GM23338 (cell line): ENCODE data around the gene MEPE. TPM values are rescaled to one million over a fixed set of nuclear protein-coding genes. Genes with fewer than 3 reads are reported as not detected.

Source experiments
- ATAC-seq: fragments of 200-7000 bp; cut with Tn5 transposase; 3 replicates; pipeline ENCODE4 v1.9.1; 2020
- DNase-seq: peaks from one replicate; pipeline ENCODE4 v3.0.0-alpha.2; 2015; ENCODE audit warnings: low spot score
- H2AFZ ChIP-seq: fragments of 200-600 bp; sonication (generic); 2 replicates; pipeline ENCODE4 v1.8.0; 2016; ENCODE audit warnings: antibody characterized with exemption, mild to moderate bottlenecking, moderate library complexity
- H3F3A ChIP-seq: fragments of 200-600 bp; sonication (generic); replicated peaks from 2 replicates; pipeline ENCODE4 v1.8.0; 2017; ENCODE audit warnings: antibody characterized with exemption, mixed run types, low read depth
- H3K27ac ChIP-seq: fragments of 200-600 bp; sonication (generic); 2 replicates; pipeline ENCODE4 v1.6.1; 2016; ENCODE audit warnings: low read depth
- H3K27me3 ChIP-seq: fragments of 200-600 bp; sonication (generic); 2 replicates; pipeline ENCODE4 v1.8.0; 2016; ENCODE audit warnings: mild to moderate bottlenecking, mixed run types, moderate library complexity; ENCODE audit not compliant: insufficient read depth
- H3K36me3 ChIP-seq: fragments of 200-600 bp; sonication (generic); 2 replicates; pipeline ENCODE4 v1.8.0; 2016; ENCODE audit warnings: mild to moderate bottlenecking; ENCODE audit not compliant: insufficient read depth
- H3K4me1 ChIP-seq: fragments of 200-600 bp; sonication (generic); 2 replicates; pipeline ENCODE4 v1.8.0; 2016; ENCODE audit warnings: mild to moderate bottlenecking, moderate library complexity; ENCODE audit not compliant: insufficient read depth
- H3K4me2 ChIP-seq: fragments of 200-600 bp; sonication (generic); 2 replicates; pipeline ENCODE4 v1.7.1; 2017; ENCODE audit warnings: mixed run types
- H3K4me3 ChIP-seq: fragments of 200-600 bp; sonication (generic); 2 replicates; pipeline ENCODE4 v1.6.1; 2016; ENCODE audit warnings: mixed run types
- H3K79me2 ChIP-seq: fragments of 200-600 bp; sonication (generic); replicated peaks from 2 replicates; pipeline ENCODE4 v1.8.0; 2017; ENCODE audit warnings: mild to moderate bottlenecking; ENCODE audit not compliant: insufficient read depth
- H3K9me2 ChIP-seq: fragments of 200-600 bp; sonication (generic); 2 replicates; pipeline ENCODE4 v1.8.0; 2017; ENCODE audit not compliant: insufficient read depth
- H4K20me1 ChIP-seq: fragments of 200-600 bp; sonication (generic); replicated peaks from 2 replicates; pipeline ENCODE4 v1.8.0; 2017; ENCODE audit warnings: mild to moderate bottlenecking; ENCODE audit not compliant: insufficient read depth
- H3K27ac Mint-ChIP-seq: 2 replicates; pipeline ENCODE4 v1.8.0; 2020; ENCODE audit warnings: inconsistent platforms, mild to moderate bottlenecking, moderate library complexity, mixed read lengths
- H3K27me3 Mint-ChIP-seq: 3 replicates; pipeline ENCODE4 v1.8.0; 2022; ENCODE audit warnings: low read depth, mild to moderate bottlenecking, moderate library complexity, mixed read lengths, inconsistent platforms; ENCODE audit not compliant: insufficient read depth, poor library complexity
- H3K36me3 Mint-ChIP-seq: 3 replicates; pipeline ENCODE4 v1.8.0; 2021; ENCODE audit warnings: low read depth, mild to moderate bottlenecking, inconsistent platforms, moderate library complexity, mixed read lengths
- H3K4me1 Mint-ChIP-seq: 3 replicates; pipeline ENCODE4 v1.8.0; 2020; ENCODE audit warnings: mild to moderate bottlenecking, inconsistent platforms, mixed read lengths
- H3K4me3 Mint-ChIP-seq: 3 replicates; pipeline ENCODE4 v1.8.0; 2021; ENCODE audit warnings: moderate library complexity, mild to moderate bottlenecking, inconsistent platforms, mixed read lengths
- H3K9me3 Mint-ChIP-seq: 3 replicates; pipeline ENCODE4 v1.8.0; 2020; ENCODE audit warnings: moderate library complexity, mild to moderate bottlenecking, inconsistent platforms, mixed read lengths
- EZH2 ChIP-seq: fragments of 200-600 bp; sonication (generic); IDR thresholded peaks from one replicate; pipeline ENCODE4 v1.8.0; 2017; ENCODE audit warnings: antibody characterized with exemption, mild to moderate bottlenecking, low read depth; ENCODE audit not compliant: unreplicated experiment
- EZH2phosphoT487 ChIP-seq: fragments of 200-600 bp; sonication (generic); IDR thresholded peaks from one replicate; pipeline ENCODE4 v1.8.1; 2018; ENCODE audit warnings: antibody characterized with exemption; ENCODE audit not compliant: unreplicated experiment
- JUNB ChIP-seq: IDR thresholded peaks from one replicate; pipeline ENCODE4 v1.6.1; 2016; ENCODE audit warnings: antibody characterized with exemption; ENCODE audit not compliant: unreplicated experiment
- NANOG ChIP-seq: IDR thresholded peaks from 2 replicates; pipeline ENCODE4 v1.6.1; 2016; ENCODE audit warnings: antibody characterized with exemption, borderline replicate concordance
- ZNF114 ChIP-seq: fragments of 250-450 bp; sonication (Bioruptor Pico); IDR thresholded peaks from 2 replicates; pipeline ENCODE4 v1.5.0; 2020; ENCODE audit warnings: mild to moderate bottlenecking, moderate library complexity
- polyA plus RNA-seq: library from polyadenylated mRNA; unstranded; fragments of >200 nt; fragmentation: Nextera tagmentation; extraction: Ambion mirVana; gene quantifications from 2 replicates; pipeline ENCODE4 v1.2.1, GENCODE V29; 2016
- total RNA-seq: library from RNA; depleted of rRNA; stranded (reverse); fragments of >200 nt; shearing (Covaris generic); gene quantifications from 2 replicates; pipeline ENCODE4 v1.2.3, GENCODE V29; 2014
- TF ChIP-seq, protein P1 (sequence below): fragments of 250-450 bp; sonication (Bioruptor Pico); IDR thresholded peaks from 2 replicates; pipeline ENCODE4 v1.5.0; 2020; ENCODE audit warnings: mild to moderate bottlenecking, moderate library complexity
- TF ChIP-seq, protein P2 (sequence below), 2 experiments: fragments of 200-600 bp in 1 of 2; sonication (generic) in 1 of 2; conservative IDR thresholded peaks; 2 replicates each; pipeline versions ENCODE4 v1.5.1 to v1.6.1; 2016 to 2017; ENCODE audit warnings: antibody characterized with exemption in 2 of 2, low read depth in 2 of 2, mild to moderate bottlenecking in 2 of 2, moderate library complexity in 1 of 2
- TF ChIP-seq, protein P3 (sequence below): IDR thresholded peaks from one replicate; pipeline ENCODE4 v1.6.1; 2018; ENCODE audit warnings: antibody characterized with exemption; ENCODE audit not compliant: unreplicated experiment

Gene MEPE
- total and polyA plus RNA-seq, 2 experiments from 2014 or later: not detected

DNA sequence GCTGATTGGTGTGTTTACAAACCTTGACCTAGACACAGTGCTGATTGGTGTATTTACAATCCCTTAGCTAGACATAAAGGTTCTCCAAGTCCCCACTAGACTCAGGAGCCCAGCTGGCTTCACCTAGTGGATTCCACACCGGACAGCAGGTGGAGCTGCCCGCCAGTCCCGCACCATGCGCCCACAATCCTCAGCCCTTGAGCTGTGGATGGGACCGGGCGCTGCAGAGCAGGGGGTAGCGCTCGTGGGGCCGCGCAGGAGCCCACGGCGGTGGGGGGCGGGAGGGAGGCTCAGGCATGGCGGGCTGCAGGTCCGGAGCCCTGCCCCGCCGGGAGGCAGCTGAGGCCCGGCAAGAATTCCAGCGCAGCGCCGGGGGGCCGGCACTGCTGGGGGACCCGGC is 30.7 kb downstream of the MEPE start:
- H3K9me2 ChIP-seq: no peaks in the 10 kb centered on the region; the same call in 1 of the 2 replicates
- H2AFZ ChIP-seq: no peak overlapping the region
- H3K27ac Mint-ChIP-seq: no peak overlapping the region
- peaks cover 26% of the 10 kb centered on the region for H3K36me3 Mint-ChIP-seq
- H3K27ac ChIP-seq: no peak overlapping the region
- H3K4me1 Mint-ChIP-seq: peaks cover 33% of the 10 kb centered on the region
- no peak overlapping the region for H3K4me3 Mint-ChIP-seq
- peak; percentile 6 for DNase-seq
- H3F3A ChIP-seq: no peaks in the 10 kb centered on the region
- no peaks in the 10 kb centered on the region for H4K20me1 ChIP-seq
- H3K9me3 Mint-ChIP-seq: peaks cover 25% of the 10 kb centered on the region
- peak; percentile 47 for ATAC-seq
- TF ChIP-seq, protein P1, sequence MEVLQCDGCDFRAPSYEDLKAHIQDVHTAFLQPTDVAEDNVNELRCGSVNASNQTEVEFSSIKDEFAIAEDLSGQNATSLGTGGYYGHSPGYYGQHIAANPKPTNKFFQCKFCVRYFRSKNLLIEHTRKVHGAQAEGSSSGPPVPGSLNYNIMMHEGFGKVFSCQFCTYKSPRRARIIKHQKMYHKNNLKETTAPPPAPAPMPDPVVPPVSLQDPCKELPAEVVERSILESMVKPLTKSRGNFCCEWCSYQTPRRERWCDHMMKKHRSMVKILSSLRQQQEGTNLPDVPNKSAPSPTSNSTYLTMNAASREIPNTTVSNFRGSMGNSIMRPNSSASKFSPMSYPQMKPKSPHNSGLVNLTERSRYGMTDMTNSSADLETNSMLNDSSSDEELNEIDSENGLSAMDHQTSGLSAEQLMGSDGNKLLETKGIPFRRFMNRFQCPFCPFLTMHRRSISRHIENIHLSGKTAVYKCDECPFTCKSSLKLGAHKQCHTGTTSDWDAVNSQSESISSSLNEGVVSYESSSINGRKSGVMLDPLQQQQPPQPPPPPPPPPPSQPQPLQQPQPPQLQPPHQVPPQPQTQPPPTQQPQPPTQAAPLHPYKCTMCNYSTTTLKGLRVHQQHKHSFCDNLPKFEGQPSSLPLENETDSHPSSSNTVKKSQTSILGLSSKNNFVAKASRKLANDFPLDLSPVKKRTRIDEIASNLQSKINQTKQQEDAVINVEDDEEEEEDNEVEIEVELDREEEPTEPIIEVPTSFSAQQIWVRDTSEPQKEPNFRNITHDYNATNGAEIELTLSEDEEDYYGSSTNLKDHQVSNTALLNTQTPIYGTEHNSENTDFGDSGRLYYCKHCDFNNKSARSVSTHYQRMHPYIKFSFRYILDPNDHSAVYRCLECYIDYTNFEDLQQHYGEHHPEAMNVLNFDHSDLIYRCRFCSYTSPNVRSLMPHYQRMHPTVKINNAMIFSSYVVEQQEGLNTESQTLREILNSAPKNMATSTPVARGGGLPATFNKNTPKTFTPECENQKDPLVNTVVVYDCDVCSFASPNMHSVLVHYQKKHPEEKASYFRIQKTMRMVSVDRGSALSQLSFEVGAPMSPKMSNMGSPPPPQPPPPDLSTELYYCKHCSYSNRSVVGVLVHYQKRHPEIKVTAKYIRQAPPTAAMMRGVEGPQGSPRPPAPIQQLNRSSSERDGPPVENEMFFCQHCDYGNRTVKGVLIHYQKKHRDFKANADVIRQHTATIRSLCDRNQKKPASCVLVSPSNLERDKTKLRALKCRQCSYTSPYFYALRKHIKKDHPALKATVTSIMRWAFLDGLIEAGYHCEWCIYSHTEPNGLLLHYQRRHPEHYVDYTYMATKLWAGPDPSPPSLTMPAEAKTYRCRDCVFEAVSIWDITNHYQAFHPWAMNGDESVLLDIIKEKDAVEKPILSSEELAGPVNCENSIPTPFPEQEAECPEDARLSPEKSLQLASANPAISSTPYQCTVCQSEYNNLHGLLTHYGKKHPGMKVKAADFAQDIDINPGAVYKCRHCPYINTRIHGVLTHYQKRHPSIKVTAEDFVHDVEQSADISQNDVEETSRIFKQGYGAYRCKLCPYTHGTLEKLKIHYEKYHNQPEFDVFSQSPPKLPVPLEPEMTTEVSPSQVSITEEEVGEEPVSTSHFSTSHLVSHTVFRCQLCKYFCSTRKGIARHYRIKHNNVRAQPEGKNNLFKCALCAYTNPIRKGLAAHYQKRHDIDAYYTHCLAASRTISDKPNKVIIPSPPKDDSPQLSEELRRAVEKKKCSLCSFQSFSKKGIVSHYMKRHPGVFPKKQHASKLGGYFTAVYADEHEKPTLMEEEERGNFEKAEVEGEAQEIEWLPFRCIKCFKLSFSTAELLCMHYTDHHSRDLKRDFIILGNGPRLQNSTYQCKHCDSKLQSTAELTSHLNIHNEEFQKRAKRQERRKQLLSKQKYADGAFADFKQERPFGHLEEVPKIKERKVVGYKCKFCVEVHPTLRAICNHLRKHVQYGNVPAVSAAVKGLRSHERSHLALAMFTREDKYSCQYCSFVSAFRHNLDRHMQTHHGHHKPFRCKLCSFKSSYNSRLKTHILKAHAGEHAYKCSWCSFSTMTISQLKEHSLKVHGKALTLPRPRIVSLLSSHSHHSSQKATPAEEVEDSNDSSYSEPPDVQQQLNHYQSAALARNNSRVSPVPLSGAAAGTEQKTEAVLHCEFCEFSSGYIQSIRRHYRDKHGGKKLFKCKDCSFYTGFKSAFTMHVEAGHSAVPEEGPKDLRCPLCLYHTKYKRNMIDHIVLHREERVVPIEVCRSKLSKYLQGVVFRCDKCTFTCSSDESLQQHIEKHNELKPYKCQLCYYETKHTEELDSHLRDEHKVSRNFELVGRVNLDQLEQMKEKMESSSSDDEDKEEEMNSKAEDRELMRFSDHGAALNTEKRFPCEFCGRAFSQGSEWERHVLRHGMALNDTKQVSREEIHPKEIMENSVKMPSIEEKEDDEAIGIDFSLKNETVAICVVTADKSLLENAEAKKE (CRISPR knock-in tag): no peak
- no peak for TF ChIP-seq JUNB
- TF ChIP-seq EZH2phosphoT487: no peak
- TF ChIP-seq, protein P2, sequence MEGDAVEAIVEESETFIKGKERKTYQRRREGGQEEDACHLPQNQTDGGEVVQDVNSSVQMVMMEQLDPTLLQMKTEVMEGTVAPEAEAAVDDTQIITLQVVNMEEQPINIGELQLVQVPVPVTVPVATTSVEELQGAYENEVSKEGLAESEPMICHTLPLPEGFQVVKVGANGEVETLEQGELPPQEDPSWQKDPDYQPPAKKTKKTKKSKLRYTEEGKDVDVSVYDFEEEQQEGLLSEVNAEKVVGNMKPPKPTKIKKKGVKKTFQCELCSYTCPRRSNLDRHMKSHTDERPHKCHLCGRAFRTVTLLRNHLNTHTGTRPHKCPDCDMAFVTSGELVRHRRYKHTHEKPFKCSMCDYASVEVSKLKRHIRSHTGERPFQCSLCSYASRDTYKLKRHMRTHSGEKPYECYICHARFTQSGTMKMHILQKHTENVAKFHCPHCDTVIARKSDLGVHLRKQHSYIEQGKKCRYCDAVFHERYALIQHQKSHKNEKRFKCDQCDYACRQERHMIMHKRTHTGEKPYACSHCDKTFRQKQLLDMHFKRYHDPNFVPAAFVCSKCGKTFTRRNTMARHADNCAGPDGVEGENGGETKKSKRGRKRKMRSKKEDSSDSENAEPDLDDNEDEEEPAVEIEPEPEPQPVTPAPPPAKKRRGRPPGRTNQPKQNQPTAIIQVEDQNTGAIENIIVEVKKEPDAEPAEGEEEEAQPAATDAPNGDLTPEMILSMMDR (conservative IDR thresholded peaks at IDR 0.05; ENCODE audit: low read depth in 2 of 2): peak in 1 of 2 experiments; percentile 57; a peak in 2 of 4 replicates
- TF ChIP-seq ZNF114 (CRISPR knock-in tag): no peak
- no peak for TF ChIP-seq EZH2
- TF ChIP-seq, protein P3, sequence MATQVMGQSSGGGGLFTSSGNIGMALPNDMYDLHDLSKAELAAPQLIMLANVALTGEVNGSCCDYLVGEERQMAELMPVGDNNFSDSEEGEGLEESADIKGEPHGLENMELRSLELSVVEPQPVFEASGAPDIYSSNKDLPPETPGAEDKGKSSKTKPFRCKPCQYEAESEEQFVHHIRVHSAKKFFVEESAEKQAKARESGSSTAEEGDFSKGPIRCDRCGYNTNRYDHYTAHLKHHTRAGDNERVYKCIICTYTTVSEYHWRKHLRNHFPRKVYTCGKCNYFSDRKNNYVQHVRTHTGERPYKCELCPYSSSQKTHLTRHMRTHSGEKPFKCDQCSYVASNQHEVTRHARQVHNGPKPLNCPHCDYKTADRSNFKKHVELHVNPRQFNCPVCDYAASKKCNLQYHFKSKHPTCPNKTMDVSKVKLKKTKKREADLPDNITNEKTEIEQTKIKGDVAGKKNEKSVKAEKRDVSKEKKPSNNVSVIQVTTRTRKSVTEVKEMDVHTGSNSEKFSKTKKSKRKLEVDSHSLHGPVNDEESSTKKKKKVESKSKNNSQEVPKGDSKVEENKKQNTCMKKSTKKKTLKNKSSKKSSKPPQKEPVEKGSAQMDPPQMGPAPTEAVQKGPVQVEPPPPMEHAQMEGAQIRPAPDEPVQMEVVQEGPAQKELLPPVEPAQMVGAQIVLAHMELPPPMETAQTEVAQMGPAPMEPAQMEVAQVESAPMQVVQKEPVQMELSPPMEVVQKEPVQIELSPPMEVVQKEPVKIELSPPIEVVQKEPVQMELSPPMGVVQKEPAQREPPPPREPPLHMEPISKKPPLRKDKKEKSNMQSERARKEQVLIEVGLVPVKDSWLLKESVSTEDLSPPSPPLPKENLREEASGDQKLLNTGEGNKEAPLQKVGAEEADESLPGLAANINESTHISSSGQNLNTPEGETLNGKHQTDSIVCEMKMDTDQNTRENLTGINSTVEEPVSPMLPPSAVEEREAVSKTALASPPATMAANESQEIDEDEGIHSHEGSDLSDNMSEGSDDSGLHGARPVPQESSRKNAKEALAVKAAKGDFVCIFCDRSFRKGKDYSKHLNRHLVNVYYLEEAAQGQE: no peak
- TF ChIP-seq NANOG: no peak
- no peaks in the 10 kb centered on the region; the same call in 1 of the 2 replicates for H3K36me3 ChIP-seq
- no peak overlapping the region for H3K4me2 ChIP-seq
- no peaks in the 10 kb centered on the region for H3K27me3 ChIP-seq
- H3K27me3 Mint-ChIP-seq: no peaks in the 10 kb centered on the region
- 0 out of 2 replicates have a peak, but pooled peaks cover 3% of the 10 kb centered on the region for H3K79me2 ChIP-seq
- H3K4me1 ChIP-seq: peaks cover 27% of the 10 kb centered on the region
- no peak overlapping the region for H3K4me3 ChIP-seq
